HL-60 (cell line): ENCODE data around the gene RALB.
"Not testable (repeated sequence)": the region's sequence is repeated elsewhere in the genome, so short reads cannot be mapped to it uniquely, and the experiment has no call there.

Source experiments
- DNase-seq, 2 experiments: peaks; one replicate each; pipeline ENCODE4 v3.0.0-alpha.2; 2010 to 2020; ENCODE audit warnings: low read depth in 1 of 2, low spot score in 1 of 2
- H3K27ac ChIP-seq: fragments of 250-450 bp; sonication (Bioruptor Pico); replicated peaks from 2 replicates; pipeline ENCODE4 v1.5.1; 2020; ENCODE audit warnings: mild to moderate bottlenecking, moderate library complexity
- H3K27me3 ChIP-seq: fragments of 250-450 bp; sonication (Bioruptor Pico); 2 replicates; pipeline ENCODE4 v1.5.1; 2021; ENCODE audit warnings: mild to moderate bottlenecking, moderate library complexity; ENCODE audit not compliant: insufficient read depth, poor library complexity, severe bottlenecking
- H3K4me3 ChIP-seq: replicated peaks from 2 replicates; pipeline ENCODE4 v1.5.1; 2011; ENCODE audit warnings: mild to moderate bottlenecking, control low read depth, low read length; ENCODE audit not compliant: insufficient read depth
- GABPA ChIP-seq: IDR thresholded peaks from 2 replicates; pipeline ENCODE4 v1.6.1; 2012; ENCODE audit warnings: low read depth
- POLR2AphosphoS5 ChIP-seq: IDR thresholded peaks from 2 replicates; pipeline ENCODE4 v1.6.1; 2012; ENCODE audit warnings: low read depth
- SPI1 ChIP-seq: IDR thresholded peaks from 2 replicates; pipeline ENCODE4 v1.6.1; 2012; ENCODE audit warnings: low read depth, mild to moderate bottlenecking, borderline replicate concordance
- TF ChIP-seq, protein P1 (sequence below): IDR thresholded peaks from one replicate; pipeline ENCODE4 v1.5.1; 2011; ENCODE audit warnings: low read length, control low read depth, inconsistent platforms; ENCODE audit not compliant: insufficient read depth
- TF ChIP-seq, protein P2 (sequence below): IDR thresholded peaks from 2 replicates; pipeline ENCODE4 v1.6.1; 2012; ENCODE audit warnings: low read depth; ENCODE audit not compliant: insufficient replicate concordance

Gene RALB

DNA sequence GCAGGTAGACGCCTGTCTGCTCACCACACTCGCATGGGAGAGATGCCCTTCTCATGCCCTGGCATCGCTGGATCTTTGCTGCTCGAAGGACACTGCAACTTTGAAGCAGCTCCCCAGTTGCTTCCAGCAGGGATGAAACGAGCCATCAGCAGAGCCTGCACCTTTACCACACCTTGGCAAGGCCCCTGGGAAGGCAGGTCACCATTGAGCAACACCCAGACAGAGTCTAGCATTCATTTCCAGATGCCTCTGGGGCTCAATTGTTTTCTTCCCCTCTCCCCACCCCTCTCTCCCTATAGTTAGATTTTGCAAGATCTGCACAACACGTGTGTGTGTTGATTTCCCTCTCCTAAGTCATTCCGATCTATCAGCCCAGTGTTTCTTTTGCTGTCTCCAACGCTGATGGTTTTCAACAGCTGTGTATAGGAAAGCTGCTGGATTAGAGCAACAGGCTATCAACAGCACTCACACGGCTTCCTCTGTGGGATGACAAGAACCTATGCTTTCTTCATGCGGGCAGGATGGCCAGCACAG is 67.7 kb downstream of the RALB start:
- no peak overlapping the region for H3K27ac ChIP-seq
- no peaks in the 10 kb centered on the region for H3K27me3 ChIP-seq
- no peak for DNase-seq
- TF ChIP-seq, protein P1, sequence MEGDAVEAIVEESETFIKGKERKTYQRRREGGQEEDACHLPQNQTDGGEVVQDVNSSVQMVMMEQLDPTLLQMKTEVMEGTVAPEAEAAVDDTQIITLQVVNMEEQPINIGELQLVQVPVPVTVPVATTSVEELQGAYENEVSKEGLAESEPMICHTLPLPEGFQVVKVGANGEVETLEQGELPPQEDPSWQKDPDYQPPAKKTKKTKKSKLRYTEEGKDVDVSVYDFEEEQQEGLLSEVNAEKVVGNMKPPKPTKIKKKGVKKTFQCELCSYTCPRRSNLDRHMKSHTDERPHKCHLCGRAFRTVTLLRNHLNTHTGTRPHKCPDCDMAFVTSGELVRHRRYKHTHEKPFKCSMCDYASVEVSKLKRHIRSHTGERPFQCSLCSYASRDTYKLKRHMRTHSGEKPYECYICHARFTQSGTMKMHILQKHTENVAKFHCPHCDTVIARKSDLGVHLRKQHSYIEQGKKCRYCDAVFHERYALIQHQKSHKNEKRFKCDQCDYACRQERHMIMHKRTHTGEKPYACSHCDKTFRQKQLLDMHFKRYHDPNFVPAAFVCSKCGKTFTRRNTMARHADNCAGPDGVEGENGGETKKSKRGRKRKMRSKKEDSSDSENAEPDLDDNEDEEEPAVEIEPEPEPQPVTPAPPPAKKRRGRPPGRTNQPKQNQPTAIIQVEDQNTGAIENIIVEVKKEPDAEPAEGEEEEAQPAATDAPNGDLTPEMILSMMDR = no peak
- no peak for TF ChIP-seq POLR2AphosphoS5
- TF ChIP-seq, protein P2, sequence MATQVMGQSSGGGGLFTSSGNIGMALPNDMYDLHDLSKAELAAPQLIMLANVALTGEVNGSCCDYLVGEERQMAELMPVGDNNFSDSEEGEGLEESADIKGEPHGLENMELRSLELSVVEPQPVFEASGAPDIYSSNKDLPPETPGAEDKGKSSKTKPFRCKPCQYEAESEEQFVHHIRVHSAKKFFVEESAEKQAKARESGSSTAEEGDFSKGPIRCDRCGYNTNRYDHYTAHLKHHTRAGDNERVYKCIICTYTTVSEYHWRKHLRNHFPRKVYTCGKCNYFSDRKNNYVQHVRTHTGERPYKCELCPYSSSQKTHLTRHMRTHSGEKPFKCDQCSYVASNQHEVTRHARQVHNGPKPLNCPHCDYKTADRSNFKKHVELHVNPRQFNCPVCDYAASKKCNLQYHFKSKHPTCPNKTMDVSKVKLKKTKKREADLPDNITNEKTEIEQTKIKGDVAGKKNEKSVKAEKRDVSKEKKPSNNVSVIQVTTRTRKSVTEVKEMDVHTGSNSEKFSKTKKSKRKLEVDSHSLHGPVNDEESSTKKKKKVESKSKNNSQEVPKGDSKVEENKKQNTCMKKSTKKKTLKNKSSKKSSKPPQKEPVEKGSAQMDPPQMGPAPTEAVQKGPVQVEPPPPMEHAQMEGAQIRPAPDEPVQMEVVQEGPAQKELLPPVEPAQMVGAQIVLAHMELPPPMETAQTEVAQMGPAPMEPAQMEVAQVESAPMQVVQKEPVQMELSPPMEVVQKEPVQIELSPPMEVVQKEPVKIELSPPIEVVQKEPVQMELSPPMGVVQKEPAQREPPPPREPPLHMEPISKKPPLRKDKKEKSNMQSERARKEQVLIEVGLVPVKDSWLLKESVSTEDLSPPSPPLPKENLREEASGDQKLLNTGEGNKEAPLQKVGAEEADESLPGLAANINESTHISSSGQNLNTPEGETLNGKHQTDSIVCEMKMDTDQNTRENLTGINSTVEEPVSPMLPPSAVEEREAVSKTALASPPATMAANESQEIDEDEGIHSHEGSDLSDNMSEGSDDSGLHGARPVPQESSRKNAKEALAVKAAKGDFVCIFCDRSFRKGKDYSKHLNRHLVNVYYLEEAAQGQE = no peak
- TF ChIP-seq GABPA = no peak
- TF ChIP-seq SPI1 = no peak
- no peak overlapping the region for H3K4me3 ChIP-seq

DNA sequence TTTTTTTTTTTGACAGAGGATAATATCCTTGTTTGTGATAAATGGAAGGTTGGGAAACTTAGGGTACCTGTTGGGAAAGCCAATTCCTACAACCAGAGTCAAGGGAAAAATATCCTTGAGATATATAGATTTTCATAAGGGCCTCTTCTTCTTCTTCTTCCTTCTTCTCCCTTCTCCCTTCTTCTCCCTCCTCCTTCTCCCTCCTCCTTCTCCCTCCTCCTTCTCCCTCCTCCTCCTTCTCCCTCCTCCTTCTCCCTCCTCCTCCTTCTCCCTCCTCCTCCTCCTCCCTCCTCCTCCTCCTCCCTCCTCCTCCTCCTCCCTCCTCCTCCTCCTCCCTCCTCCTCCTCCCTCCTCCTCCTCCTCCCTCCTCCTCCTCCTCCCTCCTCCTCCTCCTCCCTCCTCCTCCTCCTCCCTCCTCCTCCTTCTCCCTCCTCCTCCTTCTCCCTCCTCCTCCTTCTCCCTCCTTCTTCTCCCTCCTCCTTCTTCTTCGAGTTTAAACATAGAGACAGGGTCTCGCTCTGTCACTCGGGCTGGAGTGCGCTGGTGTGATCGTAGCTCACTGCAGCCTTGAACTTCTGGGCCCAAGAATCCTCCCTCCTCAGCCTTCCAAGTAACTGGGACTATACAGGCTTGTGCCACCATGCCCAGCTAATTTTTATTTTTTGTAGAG is 68.4 kb downstream of the RALB start:
- H3K27me3 ChIP-seq, DNase-seq, H3K4me3 ChIP-seq, H3K27ac ChIP-seq: not testable (repeated sequence)

DNA sequence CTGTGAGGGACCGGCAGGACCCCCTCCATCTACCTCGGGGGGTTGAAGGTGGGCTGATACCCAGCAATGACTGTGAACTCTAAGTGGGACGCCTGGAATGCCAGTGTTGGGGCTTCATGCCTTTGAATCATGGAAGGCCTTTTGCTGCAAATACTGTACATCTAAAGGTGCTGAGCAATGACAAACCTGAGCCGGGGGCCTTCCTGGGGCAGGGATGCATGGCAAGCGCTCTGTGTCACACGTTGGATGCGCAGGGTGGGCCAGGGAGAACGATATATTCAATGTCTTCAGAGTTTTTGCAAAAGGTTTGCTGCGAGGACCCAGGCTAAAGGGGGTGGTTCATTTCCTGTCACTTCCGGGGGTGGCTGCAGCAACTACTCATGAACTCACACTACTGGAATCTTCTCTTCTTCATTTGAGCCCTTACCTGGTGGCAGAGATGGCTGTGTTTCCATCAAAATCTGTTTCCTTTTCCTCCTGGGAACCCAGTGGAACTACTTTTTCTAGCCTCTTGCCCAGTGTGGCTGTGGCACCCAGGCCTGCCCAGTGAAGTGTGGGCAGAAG is 69.2 kb downstream of the RALB start:
- TF ChIP-seq GABPA = no peak
- TF ChIP-seq, protein P1 = no peak
- TF ChIP-seq POLR2AphosphoS5 = no peak
- TF ChIP-seq, protein P2 = no peak
- TF ChIP-seq SPI1 = no peak
- no peak for DNase-seq
- no peaks in the 10 kb centered on the region for H3K27me3 ChIP-seq
- no peak overlapping the region for H3K27ac ChIP-seq
- no peak overlapping the region for H3K4me3 ChIP-seq

DNA sequence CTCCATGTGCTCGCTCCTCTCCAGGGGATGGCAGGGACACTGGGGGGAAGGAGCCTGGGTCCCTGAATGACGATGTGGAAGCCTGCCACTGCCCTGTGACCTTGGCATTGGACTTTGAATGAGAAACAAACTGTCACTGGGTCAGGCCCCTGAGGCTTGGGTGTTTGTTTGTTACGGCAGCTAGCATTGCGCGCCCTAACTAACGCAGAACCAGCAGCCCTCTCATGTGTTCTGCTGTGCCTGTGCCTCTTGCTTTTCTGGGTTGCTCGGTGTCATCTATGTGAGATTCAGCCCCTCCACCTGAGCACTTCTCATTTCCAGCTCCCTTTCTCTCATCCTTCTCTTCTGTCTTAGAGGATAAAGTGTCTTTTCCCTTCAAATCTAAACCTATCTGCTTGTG is 69.7 kb downstream of the RALB start:
- no peak for DNase-seq
- TF ChIP-seq SPI1 (no peak), POLR2AphosphoS5 (no peak)
- TF ChIP-seq, protein P2 = no peak
- Histone ChIP-seq H3K27ac (no peak overlapping the region), H3K4me3 (no peak overlapping the region), H3K27me3 (no peaks in the 10 kb centered on the region)
